SIG-M5 treated with dmso at 0.1 percent for 504 hours (cell line): ENCODE measurements around the gene BCDIN3D.
"Not testable (repeated sequence)": the region's sequence is repeated elsewhere in the genome, so short reads cannot be mapped to it uniquely, and the experiment has no call there.

Experiments
- DNase-seq: peaks from one replicate; lab custom pipeline; 2025; ENCODE audit not compliant: unreplicated experiment; lab: John Stamatoyannopoulos, UW

BCDIN3D gene

DNA sequence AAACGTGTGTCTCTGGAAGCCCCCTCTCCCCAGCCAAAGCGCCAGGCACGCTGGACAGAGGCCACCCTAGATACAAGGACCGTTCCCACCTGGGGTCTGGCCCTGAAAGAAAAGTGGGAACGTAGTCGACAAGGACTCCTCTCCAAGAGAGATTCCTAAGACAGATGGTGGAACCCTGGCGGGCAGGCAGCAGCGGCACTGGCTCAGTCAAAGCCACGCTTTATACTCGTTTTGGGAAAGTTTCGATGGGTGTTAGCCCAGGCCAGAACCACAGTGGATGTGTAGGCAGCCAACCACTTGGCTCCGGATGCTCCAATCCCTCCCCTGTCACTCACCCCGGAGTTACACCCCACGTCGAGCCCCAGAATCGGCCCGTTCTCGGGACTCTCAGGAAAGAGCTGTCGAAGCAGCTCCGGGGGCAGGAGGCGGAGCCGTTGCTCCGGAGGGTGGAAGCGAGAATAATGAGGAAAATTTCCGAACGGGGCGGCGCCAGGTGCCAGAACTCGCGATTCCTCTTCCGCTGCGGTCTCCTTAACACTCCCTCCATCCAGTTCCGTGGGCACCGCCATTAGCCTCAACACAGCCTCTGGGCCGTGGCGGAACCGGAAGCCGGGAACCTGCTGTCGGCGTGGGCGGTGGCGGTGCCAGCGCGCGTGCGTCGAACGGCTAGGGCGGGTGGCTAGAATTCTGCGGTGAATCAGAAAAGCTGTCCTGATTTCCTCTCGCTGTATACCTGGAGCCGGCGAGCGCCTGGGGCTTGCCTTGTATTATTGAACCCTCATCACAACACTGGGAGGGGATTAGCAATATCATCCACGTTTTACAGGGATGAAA lies at the start of gene BCDIN3D:
BCDIN3D (minus strand) TSS at position 588 of the 834 bp plus-strand sequence; CDS start at position 569, 19 bp downstream.
- peak; percentile 96 for DNase-seq

GRCh38 chr12:49892084-49892731 lies 49.3 kb upstream of the BCDIN3D start:
- no peak for DNase-seq

DNA sequence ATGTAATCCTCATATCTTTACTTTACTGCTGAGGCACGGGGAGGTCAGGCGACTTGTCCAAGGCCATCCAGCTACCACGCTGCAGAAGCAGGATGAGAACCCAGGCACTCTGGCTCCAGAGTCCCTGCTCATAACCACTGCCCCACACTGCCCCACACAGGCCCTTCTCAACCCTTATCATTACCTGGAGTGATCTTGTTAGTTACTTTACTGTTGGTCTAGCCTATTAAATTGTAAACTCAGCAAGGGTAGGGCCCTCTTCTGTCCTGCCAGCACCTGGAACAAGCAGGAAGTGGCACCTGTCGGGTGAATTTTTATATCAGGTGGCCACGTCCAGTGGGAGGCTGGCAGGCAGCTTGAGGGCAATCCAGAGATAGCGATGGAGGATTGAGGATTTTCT lies 48.6 kb upstream of the BCDIN3D start:
- DNase-seq = no peak

- no peak for DNase-seq
Observed at GRCh38 chr12:49891012-49891411, 48.1 kb upstream of the BCDIN3D start.

GRCh38 chr12:49890096-49890461 lies 47.2 kb upstream of the BCDIN3D start:
- no peak for DNase-seq

DNA sequence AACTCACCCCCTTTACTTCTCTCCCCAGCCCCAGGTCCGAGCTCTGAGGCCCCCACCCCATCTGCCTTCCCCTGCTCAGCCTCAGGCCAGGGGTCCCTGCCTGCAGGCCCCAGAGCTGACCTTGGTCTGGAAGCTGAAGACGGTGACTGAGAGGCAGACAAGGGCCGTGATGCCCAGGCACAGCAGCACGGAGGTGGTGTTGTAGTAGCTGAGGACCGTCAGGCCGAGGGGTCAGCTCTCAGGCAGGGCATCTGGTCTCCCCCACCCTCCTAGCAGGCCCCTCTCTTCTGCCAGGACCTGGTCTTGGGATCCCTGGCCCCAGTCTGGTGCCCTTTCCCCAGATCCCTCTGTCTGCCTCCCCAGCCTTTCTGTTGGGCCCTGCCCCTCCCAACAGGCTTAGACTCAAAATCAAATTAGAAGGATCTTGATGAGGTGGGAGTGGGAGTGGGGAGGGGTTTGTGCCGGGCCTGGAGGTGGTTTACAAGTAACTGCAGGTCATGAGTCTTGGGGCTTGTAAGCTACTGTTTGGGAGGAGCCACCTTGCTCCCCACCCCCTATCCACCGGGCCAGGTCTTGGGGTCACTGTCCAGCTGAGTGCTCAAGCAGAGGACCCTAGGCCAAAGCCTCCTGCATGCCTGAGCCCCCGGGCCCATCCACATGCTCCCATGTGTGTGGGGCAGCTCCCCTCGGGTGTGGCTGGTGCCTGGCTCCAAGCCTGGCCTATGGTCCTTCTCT lies 46.6 kb upstream of the BCDIN3D start:
- no peak for DNase-seq

DNA sequence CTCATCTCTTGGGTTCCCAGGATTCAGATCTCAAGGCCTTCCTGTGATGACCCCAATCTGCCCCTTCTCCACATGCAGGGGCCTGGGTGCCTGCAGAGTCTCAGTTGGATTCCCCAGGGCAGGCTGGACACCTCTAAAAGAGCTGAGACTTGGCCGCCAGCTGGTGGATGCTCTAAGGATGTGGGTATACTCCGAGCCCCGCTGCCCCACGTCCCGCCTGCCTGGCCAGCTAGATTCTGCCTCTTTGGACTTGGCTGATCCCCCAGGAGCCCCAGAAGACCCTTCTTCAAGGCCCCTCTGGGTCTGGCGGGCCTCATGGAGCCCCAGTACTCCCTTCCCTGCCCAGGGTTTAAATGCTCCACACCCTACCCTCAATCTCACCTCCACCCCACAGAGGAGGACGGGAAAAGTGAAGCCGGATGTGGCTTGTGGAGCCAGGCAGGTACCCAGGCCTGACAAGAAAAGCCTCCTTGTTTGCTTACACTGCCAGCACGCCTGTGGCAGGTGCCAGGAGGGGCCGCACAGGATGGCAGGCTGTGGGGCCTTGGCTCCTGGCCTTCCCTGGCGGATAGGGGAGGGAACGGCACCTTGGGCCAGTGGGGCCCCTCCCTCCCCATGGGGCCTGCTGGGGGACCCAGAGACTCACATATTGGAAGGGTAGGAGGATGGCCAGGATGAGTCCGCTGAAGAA lies 45.7 kb upstream of the BCDIN3D start:
- no peak for DNase-seq

DNA sequence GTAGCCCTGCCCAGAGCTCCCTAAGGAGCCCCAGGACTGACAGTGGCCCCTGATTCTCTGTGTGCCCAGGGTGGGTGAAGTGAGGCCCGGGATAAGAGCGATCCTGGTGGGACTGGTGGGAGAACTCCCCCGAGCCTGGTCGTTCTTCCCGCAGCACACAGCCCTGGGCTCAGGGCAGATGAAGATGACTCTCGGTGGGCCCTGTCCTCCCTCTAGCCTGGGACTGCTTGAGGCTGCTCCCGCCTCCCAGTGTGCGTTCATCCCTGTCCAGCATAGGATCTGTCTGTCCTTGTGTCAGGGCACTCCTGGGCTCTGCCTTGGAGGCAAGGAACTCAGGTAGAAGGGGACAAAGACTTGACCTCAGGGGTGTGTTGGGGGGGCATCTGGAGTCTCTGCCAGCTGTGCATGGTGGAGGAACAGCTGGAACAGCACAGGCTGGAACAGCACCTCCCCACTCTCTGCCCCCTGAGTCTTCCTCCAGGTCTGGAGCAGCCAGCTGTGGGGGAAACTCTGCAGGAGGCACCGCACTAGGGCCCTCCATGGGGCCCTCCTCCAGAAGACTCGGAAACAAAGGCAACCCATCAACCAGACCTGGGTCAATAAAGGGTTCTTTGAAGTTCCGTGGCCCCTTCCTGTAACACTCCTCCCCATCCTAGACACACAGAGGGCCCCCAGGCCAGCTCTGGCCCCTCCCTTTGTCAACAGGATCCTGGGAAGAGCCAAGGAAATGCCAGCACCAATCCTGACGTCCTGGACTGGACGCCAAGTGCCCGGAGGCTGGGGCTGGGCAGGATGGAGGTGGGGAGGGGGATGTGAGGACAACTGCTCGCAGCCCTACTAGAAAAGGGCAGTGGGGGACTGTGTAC lies 44.9 kb upstream of the BCDIN3D start:
- no peak for DNase-seq

GRCh38 chr12:49887091-49887490 lies 44.2 kb upstream of the BCDIN3D start:
- DNase-seq = no peak

- DNase-seq = no peak
Observed at GRCh38 chr12:49885663-49886461, 43.0 kb upstream of the BCDIN3D start.

GRCh38 chr12:49885118-49885517 lies 42.2 kb upstream of the BCDIN3D start:
- no peak for DNase-seq

DNA sequence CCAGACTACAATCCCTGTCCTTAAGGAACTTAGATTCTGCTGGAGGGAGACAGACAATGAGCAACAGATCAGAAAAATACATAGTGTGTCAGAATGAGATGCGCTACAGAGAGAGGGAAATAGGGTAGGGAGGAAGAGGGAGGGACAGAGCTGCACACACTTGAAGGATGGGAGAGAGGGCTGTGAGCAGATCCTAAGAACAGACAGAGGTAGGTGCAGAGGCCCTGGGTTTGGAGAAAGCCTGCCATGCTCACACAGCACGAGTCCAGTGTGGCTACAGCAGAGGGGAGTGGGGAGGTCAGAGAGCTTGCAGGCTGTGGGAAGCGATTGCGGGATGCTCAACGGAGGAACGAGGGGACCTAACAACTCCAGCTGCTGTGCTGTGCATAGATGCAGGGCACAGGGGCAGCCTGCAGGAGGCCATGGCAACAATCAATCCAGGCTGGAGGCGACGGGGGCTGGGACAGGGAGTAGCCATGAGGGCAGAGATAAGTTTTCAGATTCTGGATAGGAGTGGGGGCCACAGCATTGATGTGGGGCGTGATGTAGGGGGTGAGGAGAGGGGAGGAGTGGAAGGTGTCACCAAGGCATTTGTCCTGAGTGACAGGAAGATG lies 40.1 kb upstream of the BCDIN3D start:
- no peak for DNase-seq

- no peak for DNase-seq
Observed at GRCh38 chr12:49882248-49882850, 39.4 kb upstream of the BCDIN3D start.

- no peak for DNase-seq
Observed at GRCh38 chr12:49881415-49882247, 38.7 kb upstream of the BCDIN3D start.

- DNase-seq = no peak
Observed at GRCh38 chr12:49880756-49881414, 38.0 kb upstream of the BCDIN3D start.

GRCh38 chr12:49879065-49879464 lies 36.2 kb upstream of the BCDIN3D start:
- DNase-seq = not testable (repeated sequence)

GRCh38 chr12:49878021-49878420 lies 35.1 kb upstream of the BCDIN3D start:
- no peak for DNase-seq
